Muscle layer of duodenum (tissue), 2 donors: Measurements from ENCODE around the gene HIPK3.

Source experiments
- H3K27ac ChIP-seq: one replicate; pipeline ENCODE4 v1.7.0; 2013; ENCODE audit warnings: mild to moderate bottlenecking, low read length
- H3K27me3 ChIP-seq: one replicate; pipeline ENCODE4 v1.7.0; 2013; ENCODE audit warnings: low read depth, mild to moderate bottlenecking, control low read depth, low read length
- H3K36me3 ChIP-seq, 2 donors: one replicate each; pipeline ENCODE4 v1.7.0; 2013; ENCODE audit warnings: low read length in 2 of 2, control low read depth in 1 of 2, mild to moderate bottlenecking in 1 of 2; ENCODE audit not compliant: insufficient read depth in 2 of 2, control insufficient read depth in 1 of 2
- H3K4me1 ChIP-seq, 2 donors: one replicate each; pipeline ENCODE4 v1.7.0; 2013; ENCODE audit warnings: low read length in 2 of 2, mild to moderate bottlenecking in 2 of 2, control low read depth in 1 of 2, moderate library complexity in 1 of 2; ENCODE audit not compliant: insufficient read depth in 2 of 2, control insufficient read depth in 1 of 2
- H3K4me3 ChIP-seq, 2 donors: one replicate each; pipeline ENCODE4 v1.7.0; 2013; ENCODE audit warnings: low read length in 2 of 2, low read depth in 1 of 2, mild to moderate bottlenecking in 1 of 2
- H3K9me3 ChIP-seq, 2 donors: one replicate each; pipeline ENCODE4 v1.7.0; 2013; ENCODE audit warnings: low read length in 2 of 2, control low read depth in 1 of 2, mild to moderate bottlenecking in 1 of 2; ENCODE audit not compliant: control insufficient read depth in 1 of 2
- donor health status: healthy.

HIPK3 gene

DNA sequence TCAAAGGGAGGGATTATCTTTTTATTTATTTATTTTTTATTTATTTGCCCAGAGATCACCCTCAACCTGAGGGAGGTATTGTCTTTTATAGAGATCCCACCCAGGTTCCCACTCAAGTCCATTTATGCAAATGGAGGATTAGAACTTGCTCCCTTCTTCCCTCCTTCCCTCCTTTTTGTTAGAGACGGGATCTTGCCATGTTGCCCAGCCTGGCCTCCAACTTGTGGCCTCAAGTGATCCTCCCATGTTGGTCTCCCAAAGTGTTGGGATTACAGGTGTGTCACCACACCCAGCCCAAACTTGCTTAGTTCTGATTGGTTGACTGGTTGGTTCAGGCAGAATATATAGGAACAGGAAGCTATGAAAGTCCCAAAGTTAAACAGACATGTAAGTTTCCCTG lies 51.9 kb downstream of the HIPK3 start:
- Histone ChIP-seq H3K9me3 (no peaks in the 10 kb centered on the region), H3K27me3 (no peaks in the 10 kb centered on the region), H3K4me3 (no peak overlapping the region), H3K27ac (no peak overlapping the region), H3K36me3 (no peaks in the 10 kb centered on the region), H3K4me1 (peaks cover 0 to 43% of the 10 kb centered on the region in 2 donors)

DNA sequence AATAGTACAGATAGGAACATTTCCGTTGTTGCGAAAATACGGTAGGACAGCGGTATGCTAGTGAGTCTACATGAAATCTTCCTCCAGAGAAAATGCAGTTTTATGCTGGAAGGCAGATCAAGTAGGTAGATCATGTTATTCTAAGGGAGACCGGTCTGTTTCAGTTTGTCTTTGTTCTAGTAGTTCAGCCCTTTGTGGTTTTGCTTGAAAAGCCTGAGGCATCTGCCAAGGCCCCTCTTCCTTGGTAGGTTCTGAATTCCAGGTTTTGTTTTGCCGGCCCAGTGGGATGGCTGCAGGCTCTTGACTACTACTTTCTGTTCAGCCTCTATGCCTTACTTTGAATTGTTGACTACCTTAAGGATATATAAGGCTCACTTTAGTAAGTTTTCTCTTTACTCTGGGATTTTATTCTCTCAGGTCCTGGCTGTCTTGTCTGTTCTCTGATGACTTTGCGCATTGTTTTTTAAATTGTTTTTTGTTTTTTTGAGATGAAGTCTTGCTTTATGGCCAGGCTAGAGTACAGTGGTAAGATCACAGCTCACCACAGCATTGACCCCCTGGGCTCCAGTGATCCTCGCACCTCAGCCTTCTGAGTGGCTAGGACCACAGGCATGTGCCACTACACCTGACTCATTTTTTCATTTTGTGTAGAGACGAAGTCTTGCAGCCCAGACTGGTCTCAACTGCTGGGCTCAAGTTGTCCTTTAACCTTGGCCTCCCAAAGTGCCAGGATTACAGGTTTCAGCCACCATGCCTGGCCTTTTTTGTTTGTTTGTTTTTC lies 53.7 kb downstream of the HIPK3 start:
- no peaks in the 10 kb centered on the region for H3K27me3 ChIP-seq
- H3K4me1 ChIP-seq: peaks cover 0 to 51% of the 10 kb centered on the region in 2 donors
- H3K9me3 ChIP-seq: no peaks in the 10 kb centered on the region
- H3K36me3 ChIP-seq: peaks cover 0 to 3% of the 10 kb centered on the region in 2 donors
- H3K27ac ChIP-seq: no peak overlapping the region
- no peak overlapping the region for H3K4me3 ChIP-seq

DNA sequence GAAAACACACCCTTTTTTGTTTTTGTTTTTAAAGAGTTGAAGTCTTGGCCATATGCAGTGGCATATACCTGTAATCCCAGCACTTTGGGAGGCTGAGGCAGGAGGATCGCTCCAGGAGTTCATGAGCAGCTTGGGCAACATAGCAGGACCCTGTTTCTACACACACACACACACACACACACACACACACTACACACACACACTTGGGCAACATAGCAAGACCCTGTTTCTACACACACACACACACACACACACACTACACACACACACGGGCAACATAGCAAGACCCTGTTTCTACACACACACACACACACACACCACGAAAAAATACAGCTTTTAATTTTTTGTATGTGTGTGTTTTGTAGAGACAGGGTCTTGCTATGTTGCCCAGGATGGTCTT lies 54.5 kb downstream of the HIPK3 start:
- no peaks in the 10 kb centered on the region for H3K9me3 ChIP-seq
- H3K36me3 ChIP-seq: peaks cover 0 to 3% of the 10 kb centered on the region in 2 donors
- no peak overlapping the region for H3K27ac ChIP-seq
- H3K27me3 ChIP-seq: no peaks in the 10 kb centered on the region
- H3K4me3 ChIP-seq: no peak overlapping the region
- H3K4me1 ChIP-seq: peaks cover 0 to 57% of the 10 kb centered on the region in 2 donors

DNA sequence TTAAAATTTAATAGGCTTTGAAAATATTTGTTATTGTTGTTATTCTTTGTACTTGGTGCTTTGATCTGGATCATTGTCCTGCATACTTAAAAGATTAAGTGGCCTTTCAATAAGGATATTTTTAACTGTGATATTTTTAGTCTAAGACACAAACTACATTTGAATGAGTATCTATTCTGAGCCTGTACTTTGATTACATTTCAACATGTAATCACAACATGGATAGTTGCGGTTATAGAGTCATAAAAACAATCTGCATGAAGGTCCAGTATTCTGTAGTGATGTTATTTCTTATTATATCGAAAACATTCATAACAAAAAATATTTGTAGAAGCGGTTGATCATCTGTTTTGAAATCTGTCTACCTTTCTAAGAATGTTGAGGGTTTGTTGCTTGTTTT lies 58.6 kb downstream of the HIPK3 start:
- peaks cover 0 to 3% of the 10 kb centered on the region in 2 donors for H3K36me3 ChIP-seq
- H3K27ac ChIP-seq: no peak overlapping the region
- peaks cover 9 to 58% of the 10 kb centered on the region in 2 donors for H3K4me1 ChIP-seq

DNA sequence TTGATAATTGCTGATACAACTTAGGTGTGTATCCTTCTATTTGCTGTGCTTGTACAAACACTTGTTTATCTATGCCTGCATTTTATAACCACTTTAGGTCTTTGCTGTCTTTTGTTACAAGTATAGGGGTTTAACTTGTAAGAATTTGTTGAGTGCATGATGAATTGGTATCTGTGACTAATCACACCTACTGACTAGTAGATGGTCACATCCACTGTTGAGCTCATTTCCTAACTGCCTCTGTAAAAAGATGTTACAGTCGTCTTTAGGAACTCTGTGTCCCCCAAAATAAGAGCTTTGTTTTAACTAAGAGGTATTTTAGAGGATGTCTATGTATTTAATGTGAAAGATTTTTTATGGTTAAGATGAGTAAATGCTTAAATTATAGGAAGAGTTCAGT lies 60.5 kb downstream of the HIPK3 start:
- H3K27me3 ChIP-seq: no peaks in the 10 kb centered on the region
- no peak overlapping the region for H3K27ac ChIP-seq
- H3K36me3 ChIP-seq: peaks cover 0 to 3% of the 10 kb centered on the region in 2 donors
- H3K9me3 ChIP-seq: no peaks in the 10 kb centered on the region
- peaks cover 9 to 50% of the 10 kb centered on the region in 2 donors for H3K4me1 ChIP-seq
- no peak overlapping the region for H3K4me3 ChIP-seq

More for the DNA sequence above, 58.6 kb downstream of the HIPK3 start:
- Histone ChIP-seq H3K9me3 (no peaks in the 10 kb centered on the region), H3K27me3 (no peaks in the 10 kb centered on the region), H3K4me3 (no peak overlapping the region)

DNA sequence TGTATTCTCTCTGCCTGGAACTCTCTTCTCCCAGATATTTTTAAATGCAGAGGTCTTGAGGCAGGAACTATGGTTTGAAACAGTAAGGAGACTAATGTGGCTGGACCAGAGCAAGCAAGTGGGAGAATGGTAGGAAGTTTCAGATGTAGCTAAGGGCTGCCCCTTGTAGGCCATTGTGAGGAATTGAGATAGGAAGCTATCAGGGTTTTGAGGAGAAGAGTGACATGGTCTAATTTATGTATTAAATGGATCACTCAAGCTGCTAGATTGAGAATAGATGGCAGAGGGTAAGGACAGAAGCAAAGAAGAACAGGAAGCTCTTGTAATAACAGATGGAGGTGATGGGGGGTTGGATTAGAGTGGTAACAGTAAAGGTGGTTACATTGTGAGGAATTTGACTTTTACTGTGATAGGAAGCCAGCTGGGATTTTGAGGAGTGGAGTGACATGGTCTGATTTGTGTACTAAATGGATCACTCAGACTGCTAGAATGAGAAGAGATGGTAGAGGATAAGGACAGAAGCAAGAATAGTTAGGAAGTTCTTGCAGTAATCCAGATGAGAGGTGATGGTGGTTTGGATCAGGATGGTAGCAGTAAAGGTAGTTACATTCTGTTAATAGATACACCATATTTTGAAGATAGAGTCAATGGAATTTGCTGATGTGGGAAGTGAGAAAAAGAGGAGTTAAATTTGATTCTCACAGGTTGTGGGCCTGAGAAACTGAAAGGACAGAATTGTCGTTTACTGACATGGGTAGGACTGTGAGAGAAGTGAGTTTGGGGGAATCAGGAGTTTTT lies 63.0 kb downstream of the HIPK3 start:
- Histone ChIP-seq H3K27ac (no peak overlapping the region), H3K27me3 (no peaks in the 10 kb centered on the region), H3K9me3 (no peaks in the 10 kb centered on the region), H3K4me1 (peaks cover 9 to 50% of the 10 kb centered on the region in 2 donors), H3K36me3 (no peaks in the 10 kb centered on the region), H3K4me3 (no peak overlapping the region)

DNA sequence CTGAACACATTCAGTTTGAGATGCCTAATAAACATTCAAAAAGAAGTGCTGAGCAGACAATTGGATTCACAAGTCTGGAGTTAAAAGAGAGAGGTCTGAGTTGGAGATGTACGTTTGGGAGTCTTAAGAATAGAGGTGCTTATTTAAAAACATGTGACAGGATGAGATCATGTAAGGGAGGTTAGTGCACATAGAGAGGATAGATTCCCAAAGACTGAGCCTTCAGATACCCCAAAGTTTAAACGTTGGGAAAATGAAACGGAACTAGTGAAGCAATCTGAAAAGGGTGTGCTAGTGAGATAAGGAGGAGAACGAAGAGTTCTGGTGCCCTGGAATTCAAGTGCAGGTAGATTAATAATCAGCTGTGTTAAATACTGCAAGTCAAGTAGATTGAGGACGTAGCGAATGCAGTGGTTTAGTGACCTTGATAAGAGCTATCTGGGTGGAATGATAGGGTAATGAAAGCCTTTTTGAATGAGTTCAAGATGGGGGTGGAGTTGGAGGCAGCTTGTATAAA lies 63.7 kb downstream of the HIPK3 start:
- no peaks in the 10 kb centered on the region for H3K9me3 ChIP-seq
- H3K36me3 ChIP-seq: no peaks in the 10 kb centered on the region
- peaks cover 9 to 53% of the 10 kb centered on the region in 2 donors for H3K4me1 ChIP-seq
- H3K27ac ChIP-seq: no peak overlapping the region
- no peak overlapping the region for H3K4me3 ChIP-seq
- H3K27me3 ChIP-seq: no peaks in the 10 kb centered on the region

DNA sequence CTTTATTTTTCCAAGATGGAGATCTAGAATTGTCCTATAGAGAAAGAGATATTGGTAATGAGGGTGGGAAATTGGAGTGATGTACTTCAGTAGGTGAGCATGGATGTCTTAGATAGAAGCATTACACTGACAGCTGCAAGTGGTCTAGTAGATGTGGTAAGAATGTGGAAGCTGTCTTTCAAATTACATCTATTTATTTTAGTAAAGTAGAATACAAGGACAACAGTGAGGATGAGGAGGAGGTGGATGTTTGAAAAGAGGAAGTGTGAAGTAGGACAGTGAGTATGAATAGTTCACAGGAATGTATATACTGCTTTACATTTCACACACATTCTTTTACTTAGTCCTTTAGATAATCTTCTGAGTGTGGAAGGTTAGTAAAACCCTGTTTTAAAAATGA lies 64.2 kb downstream of the HIPK3 start:
- H3K4me3 ChIP-seq: no peak overlapping the region
- no peaks in the 10 kb centered on the region for H3K27me3 ChIP-seq
- no peak overlapping the region for H3K27ac ChIP-seq
- peaks cover 9 to 49% of the 10 kb centered on the region in 2 donors for H3K4me1 ChIP-seq
- no peaks in the 10 kb centered on the region for H3K36me3 ChIP-seq
- no peaks in the 10 kb centered on the region for H3K9me3 ChIP-seq

DNA sequence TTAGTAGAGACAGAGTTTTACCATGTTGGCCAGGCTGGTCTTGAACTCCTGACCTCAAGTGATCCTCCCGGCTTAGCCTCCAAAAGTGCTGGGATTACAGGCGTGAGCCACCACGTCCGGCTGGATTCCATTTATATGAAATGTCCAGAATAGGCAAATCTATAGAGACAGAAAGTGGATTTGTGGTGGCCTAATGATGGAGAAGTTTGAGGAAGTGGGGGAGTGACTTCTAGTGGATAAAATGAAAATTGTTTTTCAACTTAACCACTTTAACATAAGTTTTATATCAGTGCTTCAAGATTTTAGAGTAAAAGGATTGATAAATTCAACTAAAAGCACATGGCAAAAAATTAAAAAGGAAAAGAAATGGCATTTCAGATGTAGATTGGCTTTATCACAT lies 66.2 kb downstream of the HIPK3 start:
- H3K4me1 ChIP-seq: peaks cover 15 to 55% of the 10 kb centered on the region in 2 donors
- no peaks in the 10 kb centered on the region for H3K36me3 ChIP-seq
- no peaks in the 10 kb centered on the region for H3K27me3 ChIP-seq
- H3K27ac ChIP-seq: no peak overlapping the region
- no peak overlapping the region for H3K4me3 ChIP-seq
- no peaks in the 10 kb centered on the region for H3K9me3 ChIP-seq

DNA sequence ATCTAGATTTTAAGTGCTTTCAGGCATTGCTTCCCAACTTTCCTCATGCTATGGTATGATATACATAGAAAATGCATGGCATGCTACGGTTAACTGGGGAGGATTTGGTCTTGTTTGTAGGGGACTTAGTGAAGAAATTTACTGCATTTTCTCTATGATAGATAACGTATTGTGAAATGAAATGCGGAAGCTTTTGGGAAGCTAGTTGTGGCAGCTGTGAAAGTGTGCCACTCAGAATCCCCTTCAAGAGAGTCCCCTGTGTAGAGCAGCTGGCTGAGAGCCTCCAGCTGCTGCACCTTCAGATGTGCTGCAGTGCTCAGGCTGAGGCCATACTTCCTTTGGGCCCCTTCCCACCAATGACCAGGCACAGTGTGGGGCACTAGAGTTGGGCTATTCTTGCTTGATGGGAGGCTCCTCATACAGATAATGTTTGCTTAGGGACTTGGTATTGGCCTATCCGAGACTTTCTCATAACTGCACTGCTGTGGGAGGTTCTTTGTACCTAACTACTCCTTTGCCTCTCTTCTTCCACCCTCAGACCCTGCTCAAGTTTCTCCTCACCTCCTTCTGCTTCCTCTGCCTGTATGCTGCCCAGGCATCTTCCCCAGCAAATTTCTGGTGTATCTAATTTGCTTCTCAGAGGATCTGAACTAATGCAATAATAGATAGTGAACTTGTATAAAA lies 67.3 kb downstream of the HIPK3 start:
- peaks cover 16 to 52% of the 10 kb centered on the region in 2 donors for H3K4me1 ChIP-seq
- no peaks in the 10 kb centered on the region for H3K36me3 ChIP-seq
- no peaks in the 10 kb centered on the region for H3K9me3 ChIP-seq
- no peak overlapping the region for H3K4me3 ChIP-seq
- no peak overlapping the region for H3K27ac ChIP-seq
- H3K27me3 ChIP-seq: no peaks in the 10 kb centered on the region

DNA sequence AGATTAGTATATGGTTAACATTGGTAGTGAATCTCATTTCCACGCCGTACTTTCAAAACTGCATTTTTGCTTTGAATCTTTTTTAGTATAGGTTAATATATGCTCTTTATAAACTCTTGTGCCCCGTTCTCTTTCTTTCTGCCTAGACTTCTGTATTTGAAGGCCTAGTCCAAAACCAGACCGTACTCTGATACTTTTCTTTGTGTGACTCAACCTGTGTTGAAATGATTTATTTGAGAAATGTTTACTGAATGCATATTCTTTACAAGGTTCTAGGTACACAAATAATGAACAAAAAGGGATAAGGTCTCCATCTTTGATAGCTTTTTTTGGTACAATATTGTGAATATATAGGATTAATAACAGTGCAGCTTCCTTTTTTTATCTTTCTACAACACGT lies 68.3 kb downstream of the HIPK3 start:
- H3K4me1 ChIP-seq: peaks cover 12 to 48% of the 10 kb centered on the region in 2 donors
- H3K27me3 ChIP-seq: no peaks in the 10 kb centered on the region
- no peaks in the 10 kb centered on the region for H3K36me3 ChIP-seq
- H3K4me3 ChIP-seq: no peak overlapping the region
- no peak overlapping the region for H3K27ac ChIP-seq
- H3K9me3 ChIP-seq: no peaks in the 10 kb centered on the region
